Ascending aorta (tissue), 2 donors: Measurements from ENCODE around the gene ABI3BP. TPM values are rescaled to one million over a fixed set of nuclear protein-coding genes. Genes with fewer than 3 reads are reported as not detected.

Experiments used
- DNase-seq, 2 donors: peaks; one replicate each; pipeline ENCODE4 v3.0.0-alpha.2; 2019; ENCODE audit warnings: low spot score in 2 of 2
- H3K27ac ChIP-seq, 2 donors: fragments of 200-600 bp; sonication (generic); one replicate each; pipeline ENCODE4 v1.5.1; 2016 to 2017; ENCODE audit warnings: mild to moderate bottlenecking in 1 of 2
- H3K27me3 ChIP-seq: fragments of 200-600 bp; sonication (generic); one replicate; pipeline ENCODE4 v1.5.1; 2017
- H3K36me3 ChIP-seq, 2 donors: fragments of 200-600 bp; sonication (generic); one replicate each; pipeline ENCODE4 v1.5.1; 2016
- H3K4me1 ChIP-seq, 2 donors: fragments of 200-600 bp; sonication (generic); one replicate each; pipeline ENCODE4 v1.5.1; 2016 to 2017; ENCODE audit warnings: mild to moderate bottlenecking in 1 of 2
- H3K4me3 ChIP-seq, 2 donors: fragments of 200-600 bp; sonication (generic); one replicate each; pipeline ENCODE4 v1.5.1; 2016 to 2017; ENCODE audit warnings: mild to moderate bottlenecking in 1 of 2
- H3K9me3 ChIP-seq, 2 donors: fragments of 200-600 bp; sonication (generic); one replicate each; pipeline ENCODE4 v1.5.1; 2016
- intact Hi-C: fragments of 100-400 bp; cut with DNase I; formaldehyde crosslinking; loops from one replicate; pipeline ENCODE4 v1.15.1; 2023
- total RNA-seq: library from RNA; depleted of rRNA; stranded (reverse); fragments of >200 nt; gene quantifications from one replicate; pipeline ENCODE4 v1.1.0, GENCODE V29; 2016
- TF ChIP-seq, protein P1 (sequence below), 3 experiments: fragments of 200-600 bp in 2 of 3; fragments of 450-650 bp in 1 of 3; sonication (generic) in 2 of 3; IDR thresholded peaks; one replicate each; pipeline ENCODE4 v1.5.1; 2016 to 2019; ENCODE audit warnings: antibody characterized with exemption in 3 of 3, mild to moderate bottlenecking in 1 of 3, moderate library complexity in 1 of 3

ABI3BP gene
- total RNA-seq, 1 donor from 2014 or later = 54.2 TPM

DNA sequence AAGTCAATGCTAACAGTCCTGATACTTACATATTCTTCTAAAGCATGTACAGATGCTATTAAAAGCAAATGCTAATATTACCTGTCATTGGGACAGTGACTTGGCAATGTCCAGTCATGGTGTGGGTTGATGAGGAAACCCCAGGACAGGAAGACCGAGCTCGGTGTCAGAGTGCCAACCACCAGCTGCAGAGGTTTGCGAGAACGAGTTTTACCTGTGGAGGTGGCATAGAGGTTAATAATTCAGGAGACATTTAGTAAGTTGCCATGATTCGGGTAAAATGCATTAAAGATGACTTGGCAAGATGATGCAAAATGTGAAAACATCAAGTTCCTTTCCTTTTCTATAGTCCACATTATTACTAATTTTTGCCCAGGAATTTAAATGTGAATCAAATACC, 94.5 kb downstream of the ABI3BP start:
- Histone ChIP-seq H3K4me1 (no peaks in the 10 kb centered on the region), H3K9me3 (no peaks in the 10 kb centered on the region), H3K27ac (no peak overlapping the region), H3K4me3 (no peak overlapping the region), H3K27me3 (no peaks in the 10 kb centered on the region), H3K36me3 (no peaks in the 10 kb centered on the region)
- TF ChIP-seq, protein P1, sequence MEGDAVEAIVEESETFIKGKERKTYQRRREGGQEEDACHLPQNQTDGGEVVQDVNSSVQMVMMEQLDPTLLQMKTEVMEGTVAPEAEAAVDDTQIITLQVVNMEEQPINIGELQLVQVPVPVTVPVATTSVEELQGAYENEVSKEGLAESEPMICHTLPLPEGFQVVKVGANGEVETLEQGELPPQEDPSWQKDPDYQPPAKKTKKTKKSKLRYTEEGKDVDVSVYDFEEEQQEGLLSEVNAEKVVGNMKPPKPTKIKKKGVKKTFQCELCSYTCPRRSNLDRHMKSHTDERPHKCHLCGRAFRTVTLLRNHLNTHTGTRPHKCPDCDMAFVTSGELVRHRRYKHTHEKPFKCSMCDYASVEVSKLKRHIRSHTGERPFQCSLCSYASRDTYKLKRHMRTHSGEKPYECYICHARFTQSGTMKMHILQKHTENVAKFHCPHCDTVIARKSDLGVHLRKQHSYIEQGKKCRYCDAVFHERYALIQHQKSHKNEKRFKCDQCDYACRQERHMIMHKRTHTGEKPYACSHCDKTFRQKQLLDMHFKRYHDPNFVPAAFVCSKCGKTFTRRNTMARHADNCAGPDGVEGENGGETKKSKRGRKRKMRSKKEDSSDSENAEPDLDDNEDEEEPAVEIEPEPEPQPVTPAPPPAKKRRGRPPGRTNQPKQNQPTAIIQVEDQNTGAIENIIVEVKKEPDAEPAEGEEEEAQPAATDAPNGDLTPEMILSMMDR (IDR thresholded peaks at IDR 0.05) = no peak
- DNase-seq = no peak
- intact Hi-C loops = loop anchor here (10.0 kb wide), 1 partner anchor 486 kb away; no protein-coding TSS in a partner anchor

DNA sequence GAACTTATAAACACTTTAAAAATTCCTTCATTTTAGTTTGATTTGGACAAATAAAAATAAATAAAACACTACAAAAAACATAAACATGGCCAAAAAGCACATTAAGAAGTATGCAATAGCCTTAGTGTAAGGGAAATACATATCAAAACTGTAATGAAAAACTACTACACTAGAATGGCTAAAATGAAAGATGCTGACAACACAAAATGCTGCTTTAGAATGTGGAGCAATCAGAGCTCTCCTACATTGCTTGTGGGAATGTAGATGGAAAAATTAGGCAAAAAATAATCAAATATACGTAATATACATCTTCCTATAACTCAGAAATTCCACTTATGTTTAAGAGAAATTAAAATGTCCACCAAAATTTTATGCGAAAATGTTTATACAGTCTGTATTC, 96.2 kb downstream of the ABI3BP start:
- no peaks in the 10 kb centered on the region for H3K27me3 ChIP-seq
- H3K36me3 ChIP-seq = no peaks in the 10 kb centered on the region
- TF ChIP-seq, protein P1 (IDR thresholded peaks at IDR 0.05) = no peak
- H3K4me1 ChIP-seq = no peaks in the 10 kb centered on the region
- H3K9me3 ChIP-seq = no peaks in the 10 kb centered on the region
- H3K4me3 ChIP-seq = no peak overlapping the region
- no peak for DNase-seq
- no peak overlapping the region for H3K27ac ChIP-seq
- intact Hi-C loops = loop anchor here (10.0 kb wide), 1 partner anchor 488 kb away; no protein-coding TSS in a partner anchor

DNA sequence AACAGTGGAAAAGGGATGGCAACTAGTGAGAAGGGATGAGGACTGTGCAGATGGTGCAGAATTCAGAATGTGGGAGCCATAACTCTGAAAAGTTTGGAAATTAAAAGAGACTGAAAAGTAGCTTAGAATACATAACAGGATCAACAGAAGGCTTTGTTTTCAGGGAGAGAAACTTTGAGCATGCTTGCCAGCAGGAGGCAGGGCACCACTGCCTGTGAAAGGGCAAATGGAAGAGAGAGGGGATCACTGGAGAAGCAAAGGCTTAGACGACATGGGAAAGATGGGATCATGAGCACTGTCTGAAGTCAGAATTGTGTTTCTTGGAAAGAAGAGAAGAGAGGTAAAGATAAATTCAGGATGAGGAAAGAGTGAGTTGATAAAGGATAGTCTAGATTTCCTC, 99.6 kb downstream of the ABI3BP start:
- DNase-seq = no peak
- Histone ChIP-seq H3K36me3 (no peaks in the 10 kb centered on the region), H3K27ac (no peak overlapping the region), H3K9me3 (no peaks in the 10 kb centered on the region), H3K4me3 (no peak overlapping the region), H3K4me1 (no peaks in the 10 kb centered on the region), H3K27me3 (no peaks in the 10 kb centered on the region)
- TF ChIP-seq, protein P1 (IDR thresholded peaks at IDR 0.05) = peak; percentile 11 to 58 (median 39)
- intact Hi-C loops = loop anchor here (1.0 to 10.0 kb wide), 2 partner anchors 303 to 491 kb away; no protein-coding TSS in a partner anchor

DNA sequence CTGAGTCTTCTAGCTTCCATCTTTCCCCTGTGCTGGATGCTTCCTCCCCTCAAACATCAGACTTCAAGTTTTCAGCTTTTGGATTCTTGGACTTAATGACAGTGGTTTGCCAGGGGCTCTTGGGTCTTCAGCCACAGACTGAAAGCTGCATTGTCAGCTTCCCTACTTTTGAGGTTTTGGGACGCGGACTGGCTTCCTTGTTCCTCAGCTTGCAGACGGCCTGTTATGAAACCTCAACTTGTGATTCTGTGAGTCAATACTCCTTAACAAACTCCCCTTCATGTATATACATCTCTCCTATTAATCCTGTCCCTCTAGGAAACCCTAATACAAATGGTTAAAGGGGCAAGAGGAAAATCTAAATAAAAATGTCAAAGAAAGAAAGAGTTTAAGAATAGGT, 100.1 kb downstream of the ABI3BP start:
- Histone ChIP-seq H3K9me3 (no peaks in the 10 kb centered on the region), H3K27me3 (no peaks in the 10 kb centered on the region), H3K4me1 (no peaks in the 10 kb centered on the region), H3K36me3 (no peaks in the 10 kb centered on the region), H3K4me3 (no peak overlapping the region), H3K27ac (no peak overlapping the region)
- intact Hi-C loops = loop anchor here (1.0 to 10.0 kb wide), 2 partner anchors 303 to 492 kb away; no protein-coding TSS in a partner anchor
- DNase-seq = peak in 1 of 2 donors; percentile 11
- TF ChIP-seq, protein P1 (IDR thresholded peaks at IDR 0.05) = no peak

DNA sequence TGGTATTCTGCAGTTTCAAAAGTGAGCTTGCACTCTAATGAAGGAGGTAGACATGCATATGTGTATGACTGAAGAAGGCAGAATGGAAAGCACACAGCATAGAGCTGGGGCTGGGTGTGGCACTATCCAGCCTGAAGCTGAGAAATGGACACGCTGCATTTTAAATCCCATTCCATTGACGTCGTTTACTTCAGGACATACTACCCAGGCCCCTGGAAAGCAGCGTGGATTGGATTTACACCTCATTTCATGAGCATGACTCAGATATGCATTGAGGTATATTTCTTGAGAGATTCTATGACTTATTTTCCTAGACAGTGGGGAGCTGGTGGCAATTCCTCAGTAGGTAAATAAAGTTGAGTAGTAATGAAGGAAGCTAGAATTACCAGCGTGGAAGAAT, 101.4 kb downstream of the ABI3BP start:
- no peak for DNase-seq
- intact Hi-C loops = loop anchor here (10.0 kb wide), 1 partner anchor 493 kb away; no protein-coding TSS in a partner anchor
- Histone ChIP-seq H3K9me3 (no peaks in the 10 kb centered on the region), H3K4me1 (no peaks in the 10 kb centered on the region), H3K36me3 (no peaks in the 10 kb centered on the region), H3K27ac (no peak overlapping the region), H3K4me3 (no peak overlapping the region), H3K27me3 (no peaks in the 10 kb centered on the region)
- TF ChIP-seq, protein P1 (IDR thresholded peaks at IDR 0.05) = no peak

DNA sequence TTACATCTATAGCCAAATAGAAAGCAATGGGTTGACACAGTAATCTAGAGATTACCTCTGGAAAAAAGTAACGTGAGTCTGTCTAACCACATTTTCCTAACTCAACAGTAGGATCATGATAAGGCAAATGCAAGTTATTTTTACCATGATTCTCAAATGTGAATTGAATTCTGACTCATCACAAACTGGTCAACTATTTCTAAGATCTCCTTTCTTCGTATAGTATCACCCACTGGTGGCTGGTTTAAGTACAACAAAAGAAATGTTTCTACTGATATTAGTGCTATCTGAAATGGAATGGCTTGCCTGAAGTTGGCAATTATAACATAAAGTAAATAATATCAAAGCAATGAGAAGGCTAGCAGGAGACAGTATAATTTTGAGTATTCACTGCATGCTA, 102.2 kb downstream of the ABI3BP start:
- H3K27me3 ChIP-seq = no peaks in the 10 kb centered on the region
- no peak for DNase-seq
- TF ChIP-seq, protein P1 (IDR thresholded peaks at IDR 0.05) = peak in 1 of 3 experiments; percentile 19
- no peak overlapping the region for H3K27ac ChIP-seq
- H3K4me1 ChIP-seq = no peaks in the 10 kb centered on the region
- no peaks in the 10 kb centered on the region for H3K9me3 ChIP-seq
- H3K4me3 ChIP-seq = no peak overlapping the region
- no peaks in the 10 kb centered on the region for H3K36me3 ChIP-seq
- intact Hi-C loops = loop anchor here (10.0 kb wide), 1 partner anchor 494 kb away; no protein-coding TSS in a partner anchor
